Gastroesophageal sphincter (tissue), 3 donors: ENCODE results near the gene ZNF48.

ENCODE experiments used
- EP300 ChIP-seq: sonication (generic); formaldehyde crosslinking; IDR thresholded peaks from one replicate; pipeline ENCODE4 v1.6.1; 2017; ENCODE audit warnings: antibody characterized with exemption, mild to moderate bottlenecking
- POLR2A ChIP-seq, 2 donors: fragments of 450-650 bp; IDR thresholded peaks; one replicate each; pipeline ENCODE4 v1.6.1; 2017; ENCODE audit warnings: antibody characterized with exemption in 2 of 2, mild to moderate bottlenecking in 2 of 2, moderate library complexity in 1 of 2
- TF ChIP-seq, protein P1 (sequence below), 4 experiments: fragments of 200-600 bp in 2 of 4; fragments of 450-650 bp in 2 of 4; sonication (generic) in 1 of 4; IDR thresholded peaks; one replicate each; pipeline ENCODE4 v1.5.1; 2017 to 2019; ENCODE audit warnings: antibody characterized with exemption in 4 of 4, mild to moderate bottlenecking in 2 of 4, moderate library complexity in 2 of 4

DNA sequence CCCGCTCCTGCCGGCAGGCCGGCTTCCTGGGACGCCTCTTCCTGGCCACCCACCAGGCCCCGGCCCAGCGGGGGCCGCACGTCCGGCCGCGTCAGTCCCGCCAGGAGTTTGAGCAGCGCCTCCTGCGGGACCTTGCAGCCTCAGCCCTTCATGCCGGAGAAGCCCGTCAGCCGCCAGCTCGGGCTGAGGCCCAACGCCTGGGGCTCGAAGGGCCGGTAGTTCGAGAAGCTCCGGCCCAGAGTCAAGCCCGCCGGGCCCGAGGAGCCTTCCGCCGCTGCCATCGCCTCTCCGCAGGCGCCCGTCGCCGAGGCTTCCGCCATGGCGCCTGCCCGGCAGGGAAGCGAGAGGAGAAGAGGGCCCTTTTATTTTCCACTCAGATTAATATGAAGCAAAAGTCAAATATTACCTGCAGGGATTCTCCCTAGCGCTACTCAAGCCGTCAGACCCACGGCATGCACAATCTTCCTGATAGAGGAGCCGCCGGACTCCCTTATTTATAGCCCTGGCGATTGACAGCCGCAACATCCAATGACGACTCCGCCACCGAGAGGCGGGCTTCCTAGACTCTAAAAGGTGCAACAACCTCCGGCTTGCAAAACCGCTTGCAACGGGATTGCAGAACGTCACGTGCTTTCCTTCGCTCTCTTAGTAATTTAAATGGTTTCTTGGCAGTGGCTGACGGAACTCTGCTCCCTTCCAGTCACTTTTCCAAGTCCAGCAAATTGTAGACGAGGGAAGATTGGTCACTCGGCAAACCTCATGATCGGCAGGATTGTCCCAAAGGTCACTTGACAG, 50.4 kb downstream of the ZNF48 start, which contains the start of gene SEPHS2:
- no peak for TF ChIP-seq EP300
- TF ChIP-seq, protein P1, sequence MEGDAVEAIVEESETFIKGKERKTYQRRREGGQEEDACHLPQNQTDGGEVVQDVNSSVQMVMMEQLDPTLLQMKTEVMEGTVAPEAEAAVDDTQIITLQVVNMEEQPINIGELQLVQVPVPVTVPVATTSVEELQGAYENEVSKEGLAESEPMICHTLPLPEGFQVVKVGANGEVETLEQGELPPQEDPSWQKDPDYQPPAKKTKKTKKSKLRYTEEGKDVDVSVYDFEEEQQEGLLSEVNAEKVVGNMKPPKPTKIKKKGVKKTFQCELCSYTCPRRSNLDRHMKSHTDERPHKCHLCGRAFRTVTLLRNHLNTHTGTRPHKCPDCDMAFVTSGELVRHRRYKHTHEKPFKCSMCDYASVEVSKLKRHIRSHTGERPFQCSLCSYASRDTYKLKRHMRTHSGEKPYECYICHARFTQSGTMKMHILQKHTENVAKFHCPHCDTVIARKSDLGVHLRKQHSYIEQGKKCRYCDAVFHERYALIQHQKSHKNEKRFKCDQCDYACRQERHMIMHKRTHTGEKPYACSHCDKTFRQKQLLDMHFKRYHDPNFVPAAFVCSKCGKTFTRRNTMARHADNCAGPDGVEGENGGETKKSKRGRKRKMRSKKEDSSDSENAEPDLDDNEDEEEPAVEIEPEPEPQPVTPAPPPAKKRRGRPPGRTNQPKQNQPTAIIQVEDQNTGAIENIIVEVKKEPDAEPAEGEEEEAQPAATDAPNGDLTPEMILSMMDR (IDR thresholded peaks at IDR 0.05): peak in 3 of 4 experiments; percentile 39 to 71 (median 59)
- TF ChIP-seq POLR2A (IDR thresholded peaks at IDR 0.05): peak; percentile 60 to 72
